K562 (cell line): ENCODE measurements around the gene MMGT1. TPM values are rescaled to one million over a fixed set of nuclear protein-coding genes. Genes with fewer than 3 reads are reported as not detected.

Source experiments
- ATF7 ChIP-seq: fragments of 450-650 bp; IDR thresholded peaks from 2 replicates; pipeline ENCODE4 v1.7.1; 2014; ENCODE audit warnings: mild to moderate bottlenecking, moderate library complexity
- CSDE1 ChIP-seq, 2 experiments: fragments of 450-650 bp; IDR thresholded peaks; 2 replicates each; pipeline ENCODE4 v1.6.1; 2016; ENCODE audit warnings: mild to moderate bottlenecking in 1 of 2
- CXXC5 ChIP-seq: fragments of 250-450 bp; sonication (Bioruptor Pico); IDR thresholded peaks from 2 replicates; pipeline ENCODE4 v1.8.0; 2022; ENCODE audit warnings: inconsistent platforms, mild to moderate bottlenecking, moderate library complexity
- DIDO1 ChIP-seq: fragments of 450-650 bp; IDR thresholded peaks from 2 replicates; pipeline ENCODE4 v1.6.1; 2016; ENCODE audit warnings: low read depth, missing biosample characterization, missing genetic modification characterization
- HDAC2 ChIP-seq: fragments of 450-650 bp; IDR thresholded peaks from 2 replicates; pipeline ENCODE4 v1.6.1; 2016; ENCODE audit warnings: mild to moderate bottlenecking
- NFRKB ChIP-seq: fragments of 450-650 bp; IDR thresholded peaks from 2 replicates; pipeline ENCODE4 v1.6.1; 2016; ENCODE audit warnings: low read depth
- NRF1 ChIP-seq, 2 experiments: fragments of 450-650 bp; IDR thresholded peaks in 1 of 2; conservative IDR thresholded peaks in 1 of 2; 2 replicates each; pipeline ENCODE4 v1.6.1; 2014; ENCODE audit warnings: mild to moderate bottlenecking in 2 of 2
- POLR2A ChIP-seq: fragments of 450-650 bp; conservative IDR thresholded peaks from 2 replicates; pipeline ENCODE4 v1.6.1; 2016
- POLR2B ChIP-seq: fragments of 450-650 bp; IDR thresholded peaks from 2 replicates; pipeline ENCODE4 v1.6.1; 2018; ENCODE audit warnings: low read depth; ENCODE audit not compliant: partially characterized antibody
- PTBP1 ChIP-seq: fragments of 200-400 bp; formaldehyde crosslinking; IDR thresholded peaks from 2 replicates; pipeline ENCODE4 v1.6.1; 2017; ENCODE audit warnings: low read depth, low read length
- TBP ChIP-seq: optimal IDR thresholded peaks from 2 replicates; pipeline ENCODE3; 2011; ENCODE audit warnings: low read depth, low read length, improper control_type of control experiment
- TEAD4 ChIP-seq, 2 experiments: sonication (generic) in 1 of 2; formaldehyde crosslinking in 1 of 2; IDR thresholded peaks; 2 replicates each; pipeline versions ENCODE4 v1.6.1 to v1.8.0; 2012 to 2022; ENCODE audit warnings: borderline replicate concordance in 1 of 2, inconsistent platforms in 1 of 2, low read length in 1 of 2, mild to moderate bottlenecking in 1 of 2, missing genetic modification reagents in 1 of 2
- ZBTB1 ChIP-seq: sonication (generic); formaldehyde crosslinking; IDR thresholded peaks from 2 replicates; pipeline ENCODE4 v1.8.1; 2023; ENCODE audit warnings: missing genetic modification reagents, low read depth, mild to moderate bottlenecking, borderline replicate concordance
- ZC3H4 ChIP-seq: sonication (generic); formaldehyde crosslinking; IDR thresholded peaks from 2 replicates; pipeline ENCODE4 v1.9.0; 2021; ENCODE audit warnings: missing genetic modification reagents, borderline replicate concordance
- ZFX ChIP-seq: sonication (generic); formaldehyde crosslinking; IDR thresholded peaks from 2 replicates; pipeline ENCODE4 v1.8.0; 2022; ENCODE audit warnings: mild to moderate bottlenecking, missing genetic modification reagents, moderate library complexity
- ZNF41 ChIP-seq: fragments of 250-450 bp; sonication (Bioruptor Pico); conservative IDR thresholded peaks from 2 replicates; pipeline ENCODE4 v1.4.0; 2020; ENCODE audit warnings: mild to moderate bottlenecking
- polyA plus RNA-seq, 8 experiments: library from polyadenylated mRNA; depleted of rRNA in 4 of 8; stranded (reverse) in 5 of 8; unstranded in 3 of 8; fragments of >200 nt; fragmentation: Nextera tagmentation in 2 of 8; fragmentation: Illumina TruSeq in 1 of 8; extraction: Ambion mirVana in 2 of 8; extraction: Trizol in 1 of 8; gene quantifications; 2 replicates each; pipeline versions ENCODE4 v1.2.1 to v1.2.3, GENCODE V29; 2011 to 2014; ENCODE audit warnings: inconsistent platforms in 1 of 8, missing spikeins in 1 of 8
- total RNA-seq, 7 experiments: library from RNA; depleted of rRNA in 6 of 7; stranded (reverse); fragments of >200 nt in 6 of 7; fragmentation: Illumina TruSeq in 2 of 7; extraction: Trizol in 2 of 7; gene quantifications; 2 replicates each; pipeline versions ENCODE4 v1.2.1 to v1.2.3, GENCODE V29; 2011 to 2021; ENCODE audit warnings: low replicate concordance in 1 of 7
- TF ChIP-seq, protein P1 (sequence below), 2 experiments: fragments of 450-650 bp; conservative IDR thresholded peaks; 2 replicates each; pipeline ENCODE4 v1.6.1; 2017; ENCODE audit warnings: mild to moderate bottlenecking in 2 of 2, moderate library complexity in 2 of 2
- TF ChIP-seq, protein P2 (sequence below): fragments of 250-450 bp; sonication (Bioruptor Pico); IDR thresholded peaks from 2 replicates; pipeline ENCODE4 v1.5.0; 2021; ENCODE audit warnings: mild to moderate bottlenecking, borderline replicate concordance
- TF ChIP-seq, protein P3 (sequence below), 2 experiments: fragments of 450-650 bp in 1 of 2; sonication (generic) in 1 of 2; formaldehyde crosslinking in 1 of 2; IDR thresholded peaks in 1 of 2; conservative IDR thresholded peaks in 1 of 2; 2 replicates each; pipeline versions ENCODE4 v1.6.1 to v1.8.1; 2016 to 2023; ENCODE audit warnings: mild to moderate bottlenecking in 2 of 2, moderate library complexity in 2 of 2, inconsistent platforms in 1 of 2, missing genetic modification reagents in 1 of 2
- TF ChIP-seq, protein P4 (sequence below): sonication (generic); formaldehyde crosslinking; IDR thresholded peaks from 2 replicates; pipeline ENCODE4 v1.8.1; 2022; ENCODE audit warnings: missing genetic modification reagents

The MMGT1 gene
- total and polyA plus RNA-seq, 9 of the 15 experiments (the other 6 are each of a cell fraction or from before 2014, with no cell fraction given) = 11.3 to 25.4 (median 22.5) TPM

DNA sequence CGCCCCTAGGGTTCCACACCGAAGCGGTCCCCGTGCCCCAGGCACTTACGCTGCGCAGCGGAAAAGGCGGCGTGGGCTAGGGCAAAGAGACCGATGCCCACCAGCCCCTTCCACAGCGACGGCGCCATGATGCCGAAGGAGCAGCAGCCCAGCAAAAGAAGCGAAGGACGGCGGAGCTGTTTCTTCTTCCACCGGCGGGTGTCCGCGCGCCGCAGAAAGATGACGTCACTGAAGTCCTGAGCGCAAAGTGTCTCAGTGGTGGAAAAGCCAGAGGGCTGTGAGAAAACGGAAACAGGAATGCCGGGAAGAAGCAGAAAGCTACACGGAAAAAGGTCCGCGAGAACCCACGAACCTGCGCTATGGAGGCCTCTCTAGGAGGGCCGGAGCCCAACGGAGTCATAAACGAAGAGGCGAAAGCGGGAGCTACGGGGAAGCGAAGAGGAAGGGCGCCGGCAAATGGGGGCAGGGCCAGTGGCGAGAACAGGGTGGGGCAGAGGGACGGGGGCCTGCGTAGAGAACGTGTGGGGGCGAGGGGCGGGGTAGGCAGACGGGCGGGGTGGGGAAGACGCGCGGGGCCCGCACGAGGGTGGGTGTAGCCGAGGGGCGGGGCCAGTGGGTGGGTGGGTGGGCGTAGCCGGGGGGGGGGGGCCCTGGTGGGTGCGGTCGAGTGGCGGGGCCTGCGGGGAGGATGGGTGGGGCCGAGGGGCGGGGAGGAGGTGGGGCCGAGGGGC is at the start of gene MMGT1 (continued):
- no peak for TF ChIP-seq TEAD4 (IDR thresholded peaks at IDR 0.05; ENCODE audit: low read length)
- TF ChIP-seq TEAD4 (CRISPR knock-in tag; IDR thresholded peaks at IDR 0.05; ENCODE audit: borderline replicate concordance) = no peak
- TF ChIP-seq ZC3H4 = no peak
- TF ChIP-seq, protein P1, sequence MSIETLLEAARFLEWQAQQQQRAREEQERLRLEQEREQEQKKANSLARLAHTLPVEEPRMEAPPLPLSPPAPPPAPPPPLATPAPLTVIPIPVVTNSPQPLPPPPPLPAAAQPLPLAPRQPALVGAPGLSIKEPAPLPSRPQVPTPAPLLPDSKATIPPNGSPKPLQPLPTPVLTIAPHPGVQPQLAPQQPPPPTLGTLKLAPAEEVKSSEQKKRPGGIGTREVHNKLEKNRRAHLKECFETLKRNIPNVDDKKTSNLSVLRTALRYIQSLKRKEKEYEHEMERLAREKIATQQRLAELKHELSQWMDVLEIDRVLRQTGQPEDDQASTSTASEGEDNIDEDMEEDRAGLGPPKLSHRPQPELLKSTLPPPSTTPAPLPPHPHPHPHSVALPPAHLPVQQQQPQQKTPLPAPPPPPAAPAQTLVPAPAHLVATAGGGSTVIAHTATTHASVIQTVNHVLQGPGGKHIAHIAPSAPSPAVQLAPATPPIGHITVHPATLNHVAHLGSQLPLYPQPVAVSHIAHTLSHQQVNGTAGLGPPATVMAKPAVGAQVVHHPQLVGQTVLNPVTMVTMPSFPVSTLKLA (conservative IDR thresholded peaks at IDR 0.05) = peak; percentile 74 to 87
- peak; percentile 53 for TF ChIP-seq TBP
- TF ChIP-seq ZFX (CRISPR knock-in tag) = peak; percentile 24; the same call in 1 of the 2 replicates
- TF ChIP-seq, protein P2, sequence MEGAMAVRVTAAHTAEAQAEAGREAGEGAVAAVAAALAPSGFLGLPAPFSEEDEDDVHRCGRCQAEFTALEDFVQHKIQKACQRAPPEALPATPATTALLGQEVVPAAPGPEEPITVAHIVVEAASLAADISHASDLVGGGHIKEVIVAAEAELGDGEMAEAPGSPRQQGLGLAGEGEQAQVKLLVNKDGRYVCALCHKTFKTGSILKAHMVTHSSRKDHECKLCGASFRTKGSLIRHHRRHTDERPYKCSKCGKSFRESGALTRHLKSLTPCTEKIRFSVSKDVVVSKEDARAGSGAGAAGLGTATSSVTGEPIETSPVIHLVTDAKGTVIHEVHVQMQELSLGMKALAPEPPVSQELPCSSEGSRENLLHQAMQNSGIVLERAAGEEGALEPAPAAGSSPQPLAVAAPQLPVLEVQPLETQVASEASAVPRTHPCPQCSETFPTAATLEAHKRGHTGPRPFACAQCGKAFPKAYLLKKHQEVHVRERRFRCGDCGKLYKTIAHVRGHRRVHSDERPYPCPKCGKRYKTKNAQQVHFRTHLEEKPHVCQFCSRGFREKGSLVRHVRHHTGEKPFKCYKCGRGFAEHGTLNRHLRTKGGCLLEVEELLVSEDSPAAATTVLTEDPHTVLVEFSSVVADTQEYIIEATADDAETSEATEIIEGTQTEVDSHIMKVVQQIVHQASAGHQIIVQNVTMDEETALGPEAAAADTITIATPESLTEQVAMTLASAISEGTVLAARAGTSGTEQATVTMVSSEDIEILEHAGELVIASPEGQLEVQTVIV (CRISPR knock-in tag) = 0 out of 2 replicates have a peak, but pooled peaks have one; percentile 48
- TF ChIP-seq PTBP1 = no peak
- TF ChIP-seq ATF7 = peak; percentile 99
- peak; percentile 77 for TF ChIP-seq NFRKB
- 0 out of 4 replicates have a peak, but pooled peaks of 1 of the 2 experiments have one; percentile 29 for TF ChIP-seq CSDE1 (IDR thresholded peaks at IDR 0.05)
- peak; percentile 71 for TF ChIP-seq CXXC5 (CRISPR knock-in tag)
- TF ChIP-seq DIDO1 = peak; percentile 75; the same call in 1 of the 2 replicates
- TF ChIP-seq, protein P3, sequence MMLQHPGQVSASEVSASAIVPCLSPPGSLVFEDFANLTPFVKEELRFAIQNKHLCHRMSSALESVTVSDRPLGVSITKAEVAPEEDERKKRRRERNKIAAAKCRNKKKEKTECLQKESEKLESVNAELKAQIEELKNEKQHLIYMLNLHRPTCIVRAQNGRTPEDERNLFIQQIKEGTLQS (IDR thresholded peaks at IDR 0.05) = peak; percentile 100
- TF ChIP-seq, protein P3 (CRISPR knock-in tag; conservative IDR thresholded peaks at IDR 0.05) = peak; percentile 78
- TF ChIP-seq ZBTB1 (CRISPR knock-in tag) = no peak
- peak; percentile 54 to 62; a peak in 3 of 4 replicates for TF ChIP-seq NRF1 (conservative IDR thresholded peaks at IDR 0.05 in 1 of 2, IDR thresholded peaks at IDR 0.05 in 1 of 2)
- TF ChIP-seq POLR2A = peak; percentile 87
- TF ChIP-seq, protein P4, sequence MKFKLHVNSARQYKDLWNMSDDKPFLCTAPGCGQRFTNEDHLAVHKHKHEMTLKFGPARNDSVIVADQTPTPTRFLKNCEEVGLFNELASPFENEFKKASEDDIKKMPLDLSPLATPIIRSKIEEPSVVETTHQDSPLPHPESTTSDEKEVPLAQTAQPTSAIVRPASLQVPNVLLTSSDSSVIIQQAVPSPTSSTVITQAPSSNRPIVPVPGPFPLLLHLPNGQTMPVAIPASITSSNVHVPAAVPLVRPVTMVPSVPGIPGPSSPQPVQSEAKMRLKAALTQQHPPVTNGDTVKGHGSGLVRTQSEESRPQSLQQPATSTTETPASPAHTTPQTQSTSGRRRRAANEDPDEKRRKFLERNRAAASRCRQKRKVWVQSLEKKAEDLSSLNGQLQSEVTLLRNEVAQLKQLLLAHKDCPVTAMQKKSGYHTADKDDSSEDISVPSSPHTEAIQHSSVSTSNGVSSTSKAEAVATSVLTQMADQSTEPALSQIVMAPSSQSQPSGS = peak; percentile 81; the same call in 1 of the 2 replicates
- TF ChIP-seq ZNF41 (CRISPR knock-in tag) = no peak
- peak; percentile 51; the same call in 1 of the 2 replicates for TF ChIP-seq HDAC2
- peak; percentile 71 for TF ChIP-seq POLR2B
- TF ChIP-seq, all 486 proteins: peak for 102
